GM12872 (cell line): ENCODE data around the gene CACNA1B.

Experiments used
- TF ChIP-seq, protein P1 (sequence below): IDR thresholded peaks from 3 replicates; pipeline ENCODE4 v1.5.1; 2011; ENCODE audit warnings: low read depth, mild to moderate bottlenecking, low read length, moderate library complexity; ENCODE audit not compliant: insufficient read depth

The CACNA1B gene

DNA sequence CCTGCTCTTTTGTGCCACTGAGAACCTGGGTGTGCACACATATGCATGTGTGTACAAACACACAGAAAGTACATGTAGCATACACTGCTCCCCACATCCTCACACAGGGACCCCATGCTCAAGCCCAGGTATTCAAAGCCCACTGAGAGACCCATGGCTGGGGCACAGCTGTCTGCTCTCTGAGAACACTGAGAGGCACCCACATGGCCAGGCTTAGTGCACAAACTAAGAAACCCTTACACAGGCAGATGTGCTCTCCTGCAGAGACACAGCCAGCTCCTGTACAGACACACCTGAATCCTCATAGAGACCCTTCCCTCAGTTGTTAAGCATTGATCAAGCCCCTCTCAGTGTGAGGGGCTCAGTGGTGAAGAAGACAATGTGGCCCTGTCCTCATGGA lies 92.5 kb downstream of the CACNA1B start:
- TF ChIP-seq, protein P1, sequence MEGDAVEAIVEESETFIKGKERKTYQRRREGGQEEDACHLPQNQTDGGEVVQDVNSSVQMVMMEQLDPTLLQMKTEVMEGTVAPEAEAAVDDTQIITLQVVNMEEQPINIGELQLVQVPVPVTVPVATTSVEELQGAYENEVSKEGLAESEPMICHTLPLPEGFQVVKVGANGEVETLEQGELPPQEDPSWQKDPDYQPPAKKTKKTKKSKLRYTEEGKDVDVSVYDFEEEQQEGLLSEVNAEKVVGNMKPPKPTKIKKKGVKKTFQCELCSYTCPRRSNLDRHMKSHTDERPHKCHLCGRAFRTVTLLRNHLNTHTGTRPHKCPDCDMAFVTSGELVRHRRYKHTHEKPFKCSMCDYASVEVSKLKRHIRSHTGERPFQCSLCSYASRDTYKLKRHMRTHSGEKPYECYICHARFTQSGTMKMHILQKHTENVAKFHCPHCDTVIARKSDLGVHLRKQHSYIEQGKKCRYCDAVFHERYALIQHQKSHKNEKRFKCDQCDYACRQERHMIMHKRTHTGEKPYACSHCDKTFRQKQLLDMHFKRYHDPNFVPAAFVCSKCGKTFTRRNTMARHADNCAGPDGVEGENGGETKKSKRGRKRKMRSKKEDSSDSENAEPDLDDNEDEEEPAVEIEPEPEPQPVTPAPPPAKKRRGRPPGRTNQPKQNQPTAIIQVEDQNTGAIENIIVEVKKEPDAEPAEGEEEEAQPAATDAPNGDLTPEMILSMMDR: no peak

DNA sequence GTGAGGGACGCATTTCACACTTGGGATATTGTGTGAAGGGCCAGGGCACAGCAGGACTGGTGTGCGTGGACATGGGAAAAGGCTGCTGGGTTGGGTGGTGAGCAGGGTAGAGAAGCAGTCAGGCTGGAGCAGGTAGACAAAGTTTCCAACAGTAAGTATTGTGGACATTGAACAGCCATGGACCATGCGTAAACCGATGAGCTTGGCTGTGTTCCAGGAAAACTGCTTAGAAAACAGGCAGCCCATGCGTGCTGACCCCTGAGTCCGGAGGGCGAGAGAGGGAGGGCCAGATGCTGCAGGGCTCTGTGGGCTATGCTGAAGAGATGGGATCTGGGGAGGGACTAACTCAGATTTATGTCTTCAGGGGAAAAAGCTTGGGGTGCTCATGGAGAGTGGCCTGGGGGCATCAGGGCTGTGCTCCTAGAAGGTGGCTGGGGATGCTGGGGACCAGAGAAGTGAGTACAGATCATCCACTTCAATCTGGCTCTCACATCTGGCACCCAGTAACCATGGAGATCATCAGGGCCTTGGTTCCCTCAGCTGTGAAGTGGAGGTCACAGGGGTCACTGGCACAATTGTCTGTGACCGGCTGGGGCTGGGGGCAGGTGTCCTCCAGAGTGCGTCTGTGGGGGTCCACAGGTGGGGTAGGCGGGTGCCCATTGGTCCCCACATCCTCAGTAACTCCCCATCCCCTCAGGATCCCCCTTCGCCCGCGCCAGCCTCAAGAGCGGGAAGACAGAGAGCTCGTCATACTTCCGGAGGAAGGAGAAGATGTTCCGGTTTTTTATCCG lies 93.3 kb downstream of the CACNA1B start:
- TF ChIP-seq, protein P1: no peak

DNA sequence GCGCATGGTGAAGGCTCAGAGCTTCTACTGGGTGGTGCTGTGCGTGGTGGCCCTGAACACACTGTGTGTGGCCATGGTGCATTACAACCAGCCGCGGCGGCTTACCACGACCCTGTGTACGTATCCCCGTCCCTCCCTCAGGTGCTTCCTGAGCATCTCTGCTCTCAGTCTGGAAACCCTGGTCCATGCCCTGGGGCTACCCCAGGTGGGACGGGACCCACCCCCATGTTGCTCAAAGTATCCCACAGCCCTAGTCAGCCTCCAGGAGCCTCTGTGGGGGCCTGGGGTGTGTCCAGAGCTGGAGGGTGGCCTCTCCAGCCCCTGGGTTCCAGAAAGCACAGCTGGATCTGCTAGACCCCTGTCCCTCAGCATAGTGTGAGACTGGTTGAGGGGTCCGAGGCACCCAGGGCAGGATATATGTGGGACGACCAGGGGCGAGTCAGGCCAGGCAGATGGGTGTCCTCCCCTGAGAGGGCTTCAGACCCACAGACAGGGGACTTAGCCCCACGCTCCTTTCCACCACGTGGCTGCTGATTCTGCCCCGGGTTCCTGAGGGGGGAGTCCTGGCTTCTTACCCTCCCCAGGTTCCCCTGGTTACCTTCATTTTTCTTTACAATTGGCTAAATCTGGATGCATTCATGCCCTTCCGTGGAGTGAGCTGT lies 94.0 kb downstream of the CACNA1B start:
- TF ChIP-seq, protein P1: no peak

DNA sequence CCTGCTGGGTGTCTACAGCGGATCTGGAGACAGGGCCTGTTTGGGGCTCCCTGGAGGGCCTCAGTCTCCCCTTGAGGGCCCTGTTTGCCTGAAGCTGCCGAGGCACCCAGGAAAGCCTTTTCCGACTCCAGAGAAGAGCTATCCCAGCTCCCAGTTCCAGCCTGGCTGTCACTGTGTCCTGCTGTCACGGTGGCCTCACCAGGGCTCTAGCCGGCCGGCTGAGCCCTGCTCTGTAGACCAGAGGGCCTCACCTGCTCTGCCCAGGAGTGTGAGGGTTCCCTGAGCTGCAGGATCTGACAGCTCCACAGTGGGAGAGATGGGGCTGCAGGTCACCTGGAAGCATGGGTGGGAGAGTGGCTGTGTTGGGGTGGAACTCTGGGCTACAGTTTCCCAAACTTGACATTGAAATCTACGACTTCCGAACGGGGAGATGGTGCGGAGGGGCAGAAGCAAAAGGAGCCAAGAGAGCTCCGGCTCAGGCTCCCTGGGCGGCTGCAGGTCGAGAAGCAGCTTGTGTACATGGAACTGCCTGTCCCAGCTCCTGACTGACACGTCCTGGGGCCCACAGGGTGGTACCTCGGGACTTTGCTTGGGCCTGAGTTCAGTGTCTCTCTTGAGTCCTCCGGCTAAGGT lies 94.9 kb downstream of the CACNA1B start:
- TF ChIP-seq, protein P1: no peak

DNA sequence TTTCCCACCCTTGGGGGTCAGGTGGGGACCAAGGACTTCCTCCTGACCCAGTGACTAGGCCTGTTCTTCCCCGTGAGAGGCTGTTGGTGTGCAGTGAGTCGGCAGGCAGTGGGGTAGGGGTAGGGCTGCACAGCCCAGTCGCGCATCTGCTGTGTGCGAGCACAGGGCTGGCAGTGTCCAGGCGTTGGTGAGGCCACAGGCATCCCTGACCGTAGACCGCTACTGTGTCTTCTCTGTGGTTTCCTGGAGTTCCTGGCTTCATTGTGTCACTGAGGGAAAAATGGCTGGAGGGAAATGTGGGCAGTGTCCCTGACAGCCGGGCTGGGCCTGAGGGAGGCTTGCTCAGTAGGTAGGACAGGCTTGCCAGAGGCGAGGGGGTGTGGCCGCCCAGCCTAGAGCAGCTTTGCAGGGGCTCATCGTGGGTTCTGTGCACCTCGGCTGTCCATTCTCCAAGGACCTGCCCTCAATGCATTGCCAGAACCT lies 95.4 kb downstream of the CACNA1B start:
- TF ChIP-seq, protein P1: no peak

DNA sequence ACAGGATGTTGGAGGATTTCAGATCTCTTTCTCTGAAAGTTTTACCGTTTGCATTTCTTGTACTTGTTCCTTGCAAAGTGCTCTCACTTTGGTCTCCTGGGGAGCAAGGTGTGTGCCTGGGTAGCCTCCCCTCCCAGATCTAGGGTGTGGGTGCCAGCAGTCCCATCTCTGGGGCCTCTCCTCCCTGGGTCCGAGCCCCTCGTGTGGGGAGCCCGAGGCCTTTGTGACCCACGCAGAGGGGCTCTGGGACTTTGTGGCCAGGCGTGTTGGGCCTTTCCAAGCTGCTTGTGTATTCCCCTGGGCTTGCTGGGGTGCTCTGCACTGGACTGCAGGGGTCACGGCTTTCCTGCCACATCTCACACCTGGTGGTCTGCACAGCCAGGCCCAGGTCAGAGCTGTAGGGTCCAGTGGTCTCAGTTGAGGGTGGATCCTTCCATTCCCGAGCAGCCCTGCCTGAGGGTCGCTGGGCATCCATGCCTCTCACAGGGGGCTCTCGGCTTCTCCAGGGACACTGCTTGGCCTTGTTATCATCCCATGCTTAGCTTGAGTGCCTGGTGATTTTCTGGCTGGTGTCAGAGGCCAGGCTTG lies 96.3 kb downstream of the CACNA1B start:
- TF ChIP-seq, protein P1: no peak

DNA sequence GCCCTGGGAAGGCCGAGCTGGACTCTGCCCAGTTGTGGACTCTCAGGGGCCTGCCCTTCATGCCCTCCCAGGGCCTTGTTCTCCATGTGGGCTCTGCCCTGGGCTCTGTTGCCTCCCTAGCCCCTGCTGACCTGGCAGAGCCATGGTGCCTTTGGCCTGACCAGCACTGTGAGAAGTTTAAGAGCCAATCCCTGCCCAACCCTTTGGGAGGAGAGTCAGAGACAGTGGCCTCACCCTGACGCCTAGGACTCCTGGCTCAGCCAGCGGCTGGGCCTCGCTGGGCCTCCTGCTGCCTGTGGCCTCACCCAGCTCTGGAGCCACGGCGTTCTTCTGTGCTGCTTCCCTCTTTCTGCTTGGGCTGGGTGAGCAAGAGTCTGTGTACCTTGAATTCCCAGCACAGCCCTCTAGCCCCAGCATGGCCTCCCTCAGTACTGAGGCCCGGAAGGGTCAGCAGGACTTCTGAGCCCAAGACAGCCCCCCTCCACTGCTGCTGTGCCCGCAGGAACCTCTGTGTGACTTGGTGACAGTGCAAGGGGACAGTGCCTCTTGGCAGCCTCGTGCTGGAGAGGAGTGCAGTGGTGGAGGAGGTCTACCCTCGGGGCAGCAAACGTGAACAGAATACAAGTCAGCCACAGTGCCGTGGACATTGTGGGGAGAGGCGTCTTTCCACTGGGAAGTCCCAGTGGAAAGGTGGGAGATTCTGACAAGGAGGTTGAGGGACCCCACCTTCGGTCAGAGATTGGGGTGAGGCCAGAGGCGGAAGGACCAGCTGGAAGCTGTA lies 97.4 kb downstream of the CACNA1B start:
- TF ChIP-seq, protein P1: no peak
